Esophagus muscularis mucosa (tissue), 3 donors: ENCODE measurements around the gene NHEJ1.

Source experiments
- CTCF ChIP-seq, 3 experiments: fragments of 200-600 bp in 2 of 3; fragments of 450-650 bp in 1 of 3; sonication (generic) in 2 of 3; IDR thresholded peaks; one replicate each; pipeline ENCODE4 v1.5.1; 2017 to 2019; ENCODE audit warnings: antibody characterized with exemption in 3 of 3, mild to moderate bottlenecking in 2 of 3, moderate library complexity in 1 of 3
- POLR2AphosphoS5 ChIP-seq, 2 donors: sonication (generic); formaldehyde crosslinking; IDR thresholded peaks; one replicate each; pipeline ENCODE4 v1.6.1; 2017; ENCODE audit warnings: antibody characterized with exemption in 2 of 2

DNA sequence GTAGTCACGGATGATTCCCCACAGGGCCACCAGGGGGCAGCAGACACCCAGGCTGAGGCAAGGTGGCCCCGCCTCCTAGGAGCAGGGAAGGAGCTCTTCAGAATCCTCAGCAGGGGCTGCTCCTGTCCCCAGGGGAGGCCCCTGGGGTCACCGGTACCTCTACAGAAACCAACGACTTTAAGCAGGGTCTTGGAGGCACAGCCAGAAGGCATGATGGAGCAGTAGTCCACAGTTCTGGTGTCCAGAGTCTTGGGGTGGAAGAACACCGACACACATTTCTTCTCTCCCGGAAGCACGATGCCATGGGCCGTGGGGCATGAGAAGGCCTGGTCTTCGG, 130.8 kb downstream of the NHEJ1 start:
- TF ChIP-seq CTCF (IDR thresholded peaks at IDR 0.05), result peak; percentile 85 to 100 (median 90)
- TF ChIP-seq POLR2AphosphoS5 (IDR thresholded peaks at IDR 0.05), result peak in 1 of 2 donors; percentile 14
